ENCODE data around the gene KIAA1671.

DNA sequence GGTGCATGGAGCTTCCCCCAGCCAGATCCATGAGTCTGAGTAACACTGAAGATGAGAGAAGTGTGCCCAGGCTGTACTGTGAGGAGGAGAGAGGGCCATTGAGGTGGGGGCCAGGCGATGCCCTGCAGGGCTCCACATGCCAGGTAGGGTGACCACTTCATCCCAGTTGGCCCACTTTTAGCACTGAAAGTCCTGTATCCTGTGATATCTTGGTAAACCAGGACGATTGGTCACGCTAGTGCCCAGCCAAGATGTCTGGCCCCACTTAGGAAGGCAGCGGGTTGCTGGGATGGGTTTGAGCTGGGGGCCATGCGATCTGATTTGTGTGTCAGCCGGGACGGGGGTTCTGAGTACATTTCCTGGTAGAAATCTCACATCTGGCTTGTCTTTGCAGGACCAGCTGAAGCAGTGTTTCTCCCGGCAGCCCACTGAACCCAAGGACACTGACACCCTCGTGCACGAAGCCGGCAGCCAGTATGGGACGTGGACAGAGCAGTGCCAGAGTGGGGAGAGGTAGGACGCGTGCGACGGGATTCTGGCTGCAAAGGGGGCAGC, 218.0 kb downstream of the KIAA1671 start:
- TF ChIP-seq, protein P1, sequence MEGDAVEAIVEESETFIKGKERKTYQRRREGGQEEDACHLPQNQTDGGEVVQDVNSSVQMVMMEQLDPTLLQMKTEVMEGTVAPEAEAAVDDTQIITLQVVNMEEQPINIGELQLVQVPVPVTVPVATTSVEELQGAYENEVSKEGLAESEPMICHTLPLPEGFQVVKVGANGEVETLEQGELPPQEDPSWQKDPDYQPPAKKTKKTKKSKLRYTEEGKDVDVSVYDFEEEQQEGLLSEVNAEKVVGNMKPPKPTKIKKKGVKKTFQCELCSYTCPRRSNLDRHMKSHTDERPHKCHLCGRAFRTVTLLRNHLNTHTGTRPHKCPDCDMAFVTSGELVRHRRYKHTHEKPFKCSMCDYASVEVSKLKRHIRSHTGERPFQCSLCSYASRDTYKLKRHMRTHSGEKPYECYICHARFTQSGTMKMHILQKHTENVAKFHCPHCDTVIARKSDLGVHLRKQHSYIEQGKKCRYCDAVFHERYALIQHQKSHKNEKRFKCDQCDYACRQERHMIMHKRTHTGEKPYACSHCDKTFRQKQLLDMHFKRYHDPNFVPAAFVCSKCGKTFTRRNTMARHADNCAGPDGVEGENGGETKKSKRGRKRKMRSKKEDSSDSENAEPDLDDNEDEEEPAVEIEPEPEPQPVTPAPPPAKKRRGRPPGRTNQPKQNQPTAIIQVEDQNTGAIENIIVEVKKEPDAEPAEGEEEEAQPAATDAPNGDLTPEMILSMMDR (IDR thresholded peaks at IDR 0.05): no peak
- TF ChIP-seq EP300 (IDR thresholded peaks at IDR 0.05): no peak
- TF ChIP-seq POLR2A (IDR thresholded peaks at IDR 0.05): no peak
